ENCODE results near the gene EYA2. TPM values are rescaled to one million over a fixed set of nuclear protein-coding genes. Genes with fewer than 3 reads are reported as not detected.

EYA2 gene
- total and polyA plus RNA-seq, 2 experiments from 2014 or later = 0.18 TPM; not detected in 1

DNA sequence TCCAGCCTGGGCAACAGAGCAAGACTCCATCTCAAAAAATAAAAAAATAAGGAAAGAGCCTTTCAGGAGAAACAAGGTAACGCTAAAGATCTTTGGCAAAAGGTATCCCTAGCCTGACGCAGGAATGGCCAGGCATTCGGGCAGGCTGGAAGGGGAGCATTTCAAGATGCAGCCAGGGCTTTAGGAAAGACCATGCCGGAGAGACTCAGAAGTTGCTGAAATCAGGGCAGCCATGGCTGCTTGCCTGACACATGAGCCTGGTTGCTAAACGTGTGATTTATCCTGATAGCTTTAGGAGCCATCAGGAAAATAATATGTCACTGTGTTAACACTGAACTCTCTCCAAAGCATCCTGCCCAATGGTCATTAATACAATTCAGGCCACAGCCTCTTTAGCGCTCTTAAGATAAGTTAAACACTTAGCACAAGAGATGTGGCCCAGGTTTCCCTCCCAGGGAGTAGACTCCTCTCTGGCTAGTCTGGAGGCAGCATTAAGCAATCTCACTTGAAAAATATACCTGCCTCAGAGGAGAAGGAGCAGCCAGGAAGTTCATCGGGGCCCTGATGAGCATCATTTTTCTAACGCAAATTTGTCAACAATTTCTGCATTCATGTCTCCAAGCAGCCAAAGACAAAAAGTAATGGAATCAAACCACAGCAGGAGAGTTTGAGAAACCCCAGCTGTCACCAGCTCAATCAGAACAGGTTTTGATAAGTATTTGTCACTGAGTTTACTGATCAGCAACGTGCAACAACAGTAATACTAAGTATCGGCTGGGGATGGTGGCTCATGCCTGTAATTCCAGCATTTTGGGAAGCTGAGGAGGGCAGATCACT, 261.9 kb downstream of the EYA2 start:
- in situ Hi-C loops (cut with MboI) = no loop called here
- no peak for TF ChIP-seq EZH2phosphoT487 (IDR thresholded peaks at IDR 0.05; ENCODE audit: insufficient read depth, low read depth)
- no peak for TF ChIP-seq EZH2 (IDR thresholded peaks at IDR 0.05; ENCODE audit: insufficient read depth, poor library complexity, severe bottlenecking)
- 78% methylated on average over 10 of the region's 10 CpGs for WGBS, 2 experiments (ENCODE audit: low coverage in 1 of 2, low lambda C conversion rate in 2 of 2, missing lambda C conversion rate in 2 of 2)
- Histone ChIP-seq H3K27ac (no peak overlapping the region), H3K4me2 (ENCODE audit: unreplicated experiment) (no peak overlapping the region), H2AFZ (no peak overlapping the region), H3K9me3 (ENCODE audit: low read depth) (no peaks in the 10 kb centered on the region), H3F3A (ENCODE audit: insufficient read depth) (no peaks in the 10 kb centered on the region), H3K27me3 (replicated peaks; ENCODE audit: insufficient read depth) (no peaks in the 10 kb centered on the region), H3K4me1 (ENCODE audit: insufficient read depth) (no peaks in the 10 kb centered on the region), H3K9me2 (ENCODE audit: insufficient read depth) (no peaks in the 10 kb centered on the region), H3K9ac (no peak overlapping the region), H3K4me3 (no peak overlapping the region), H3K36me3 (ENCODE audit: low read depth) (no peaks in the 10 kb centered on the region), H3K79me2 (ENCODE audit: insufficient read depth) (no peaks in the 10 kb centered on the region), H4K20me1 (ENCODE audit: insufficient read depth) (no peaks in the 10 kb centered on the region)
- DNase-seq = no peak

DNA sequence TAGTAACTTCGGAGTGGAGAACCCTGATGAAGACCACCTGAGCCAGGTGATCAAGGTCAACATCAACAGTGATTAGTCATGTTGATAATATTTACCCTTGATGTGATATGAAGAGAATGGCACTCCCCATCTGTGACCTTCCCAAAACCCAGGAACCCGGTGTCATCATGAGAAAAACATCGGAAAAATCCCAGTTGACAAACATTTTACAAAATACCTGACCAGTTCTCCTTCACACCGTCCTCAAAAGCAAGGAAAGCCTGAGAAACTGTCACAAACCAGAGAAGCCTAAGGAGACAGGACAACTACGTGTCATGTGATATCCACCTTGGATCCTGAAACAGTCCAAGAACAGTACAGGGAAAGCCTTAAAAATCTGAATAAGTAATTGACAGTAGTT, 264.5 kb downstream of the EYA2 start:
- Histone ChIP-seq H3K9me2 (ENCODE audit: insufficient read depth) (no peaks in the 10 kb centered on the region), H3K9me3 (ENCODE audit: low read depth) (no peaks in the 10 kb centered on the region), H3F3A (ENCODE audit: insufficient read depth) (no peaks in the 10 kb centered on the region), H3K36me3 (ENCODE audit: low read depth) (no peaks in the 10 kb centered on the region), H3K4me1 (ENCODE audit: insufficient read depth) (no peaks in the 10 kb centered on the region), H3K4me2 (ENCODE audit: unreplicated experiment) (no peak overlapping the region), H3K9ac (no peak overlapping the region), H3K4me3 (no peak overlapping the region), H2AFZ (no peak overlapping the region), H3K27ac (no peak overlapping the region), H3K79me2 (ENCODE audit: insufficient read depth) (no peaks in the 10 kb centered on the region), H4K20me1 (ENCODE audit: insufficient read depth) (no peaks in the 10 kb centered on the region), H3K27me3 (replicated peaks; ENCODE audit: insufficient read depth) (no peaks in the 10 kb centered on the region)
- no peak for TF ChIP-seq EZH2 (IDR thresholded peaks at IDR 0.05; ENCODE audit: insufficient read depth, poor library complexity, severe bottlenecking)
- TF ChIP-seq EZH2phosphoT487 (IDR thresholded peaks at IDR 0.05; ENCODE audit: insufficient read depth, low read depth) = no peak
- in situ Hi-C loops (cut with MboI) = no loop called here
- 75 to 80% methylated on average over 5 of the region's 5 CpGs for WGBS, 2 experiments (ENCODE audit: low coverage in 1 of 2, low lambda C conversion rate in 2 of 2, missing lambda C conversion rate in 2 of 2)
- DNase-seq = no peak

DNA sequence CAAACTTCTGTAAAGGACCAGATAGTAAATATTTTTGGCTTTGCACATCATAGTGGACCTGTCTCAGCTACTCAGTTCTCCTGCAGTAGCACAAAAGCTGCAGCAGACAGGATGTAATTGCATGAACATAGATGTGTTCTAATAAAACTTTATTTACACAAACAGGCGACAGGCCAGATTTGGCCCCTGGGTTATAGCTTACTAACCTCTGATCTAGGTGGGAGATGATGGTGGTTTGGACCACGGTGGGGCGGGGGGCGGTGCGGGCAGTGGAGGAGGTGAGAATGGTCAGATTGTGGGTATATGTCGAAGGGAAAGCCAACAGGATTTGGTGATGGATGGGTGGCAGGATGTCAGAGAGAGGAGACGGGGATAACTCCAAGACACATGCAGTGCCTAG, 265.6 kb downstream of the EYA2 start:
- Histone ChIP-seq H3K4me2 (ENCODE audit: unreplicated experiment) (no peak overlapping the region), H4K20me1 (ENCODE audit: insufficient read depth) (no peaks in the 10 kb centered on the region), H3K27me3 (replicated peaks; ENCODE audit: insufficient read depth) (no peaks in the 10 kb centered on the region), H3F3A (ENCODE audit: insufficient read depth) (no peaks in the 10 kb centered on the region), H3K27ac (no peak overlapping the region), H3K9me3 (ENCODE audit: low read depth) (no peaks in the 10 kb centered on the region), H3K9me2 (ENCODE audit: insufficient read depth) (no peaks in the 10 kb centered on the region), H3K4me1 (ENCODE audit: insufficient read depth) (no peaks in the 10 kb centered on the region), H3K4me3 (no peak overlapping the region), H2AFZ (no peak overlapping the region), H3K9ac (no peak overlapping the region), H3K79me2 (ENCODE audit: insufficient read depth) (no peaks in the 10 kb centered on the region), H3K36me3 (ENCODE audit: low read depth) (no peaks in the 10 kb centered on the region)
- in situ Hi-C loops (cut with MboI) = no loop called here
- WGBS, 2 experiments (ENCODE audit: low coverage in 1 of 2, low lambda C conversion rate in 2 of 2, missing lambda C conversion rate in 2 of 2) = 80 to 83% methylated on average over 7 of the region's 7 CpGs
- no peak for TF ChIP-seq EZH2 (IDR thresholded peaks at IDR 0.05; ENCODE audit: insufficient read depth, poor library complexity, severe bottlenecking)
- no peak for DNase-seq

DNA sequence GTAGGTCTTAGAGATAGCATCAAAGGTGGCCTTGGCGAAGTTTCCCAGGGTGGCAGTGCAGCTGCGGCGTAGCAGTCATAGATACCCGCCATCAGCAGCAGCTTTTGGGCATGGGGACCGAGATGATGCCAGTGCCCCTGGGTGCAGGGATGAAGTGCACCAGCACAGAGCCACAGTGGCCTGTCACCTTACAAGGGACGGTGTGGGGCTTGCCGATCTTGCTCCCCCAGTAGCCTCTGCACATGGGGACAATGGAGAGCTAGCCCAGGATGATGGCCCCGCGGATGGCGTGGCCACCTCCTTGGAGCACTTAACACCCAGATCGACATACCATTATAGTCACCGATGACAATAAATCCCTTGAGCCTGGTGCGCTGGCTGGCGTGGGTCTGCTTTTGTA, 266.3 kb downstream of the EYA2 start:
- Histone ChIP-seq H3K27ac (no peak overlapping the region), H3K4me1 (ENCODE audit: insufficient read depth) (no peaks in the 10 kb centered on the region), H4K20me1 (ENCODE audit: insufficient read depth) (no peaks in the 10 kb centered on the region), H3K4me2 (ENCODE audit: unreplicated experiment) (no peak overlapping the region), H3F3A (ENCODE audit: insufficient read depth) (no peaks in the 10 kb centered on the region), H3K27me3 (replicated peaks; ENCODE audit: insufficient read depth) (no peaks in the 10 kb centered on the region), H3K4me3 (no peak overlapping the region), H3K9me2 (ENCODE audit: insufficient read depth) (no peaks in the 10 kb centered on the region), H3K9me3 (ENCODE audit: low read depth) (no peaks in the 10 kb centered on the region), H3K9ac (no peak overlapping the region), H2AFZ (no peak overlapping the region), H3K79me2 (ENCODE audit: insufficient read depth) (no peaks in the 10 kb centered on the region), H3K36me3 (ENCODE audit: low read depth) (no peaks in the 10 kb centered on the region)
- 88% methylated on average over 14 of the region's 14 CpGs for WGBS, 2 experiments (ENCODE audit: low coverage in 1 of 2, low lambda C conversion rate in 2 of 2, missing lambda C conversion rate in 2 of 2)
- TF ChIP-seq EZH2 (IDR thresholded peaks at IDR 0.05; ENCODE audit: insufficient read depth, poor library complexity, severe bottlenecking) = no peak
- TF ChIP-seq EZH2phosphoT487 (IDR thresholded peaks at IDR 0.05; ENCODE audit: insufficient read depth, low read depth) = no peak
- in situ Hi-C loops (cut with MboI) = no loop called here
- no peak for DNase-seq

Measured in GM23248 (cell line).